ENCODE results near the gene PRRC1. TPM values are rescaled to one million over a fixed set of nuclear protein-coding genes. Genes with fewer than 3 reads are reported as not detected.

Gene PRRC1
- total RNA-seq, 1 donor from 2014 or later = 43.7 TPM

GRCh38 chr5:127514816-127515215, 2.6 kb upstream of the PRRC1 start:
- DNase-seq (ENCODE audit: low read depth) = no peak
- Histone ChIP-seq H3K27me3 (ENCODE audit: control insufficient read depth, insufficient read depth, low read length) (no peaks in the 10 kb centered on the region), H3K36me3 (ENCODE audit: control insufficient read depth, insufficient read depth, low read length) (peaks cover 2% of the 10 kb centered on the region), H3K4me3 (ENCODE audit: low read depth, low read length) (no peak overlapping the region)
- no peak for FAIRE-seq
- TF ChIP-seq CTCF (IDR thresholded peaks at IDR 0.05; ENCODE audit: insufficient read depth, low read length, severe bottlenecking) = no peak

GRCh38 chr5:127515693-127516440, 1.6 kb upstream of the PRRC1 start:
- DNase-seq (ENCODE audit: low read depth) (peak; percentile 44), FAIRE-seq (no peak)
- no peak for TF ChIP-seq CTCF (IDR thresholded peaks at IDR 0.05; ENCODE audit: insufficient read depth, low read length, severe bottlenecking)
- no peak overlapping the region for H3K4me3 ChIP-seq (ENCODE audit: low read depth, low read length)
- peaks cover 2% of the 10 kb centered on the region for H3K36me3 ChIP-seq (ENCODE audit: control insufficient read depth, insufficient read depth, low read length)
- no peaks in the 10 kb centered on the region for H3K27me3 ChIP-seq (ENCODE audit: control insufficient read depth, insufficient read depth, low read length)

- peak; percentile 11 for DNase-seq (ENCODE audit: low read depth)
- no peak for TF ChIP-seq CTCF (IDR thresholded peaks at IDR 0.05; ENCODE audit: insufficient read depth, low read length, severe bottlenecking)
Observed at GRCh38 chr5:127517110-127517479, 345 bp upstream of the PRRC1 start.

GRCh38 chr5:127518319-127518621, 830 bp downstream of the PRRC1 start:
- Histone ChIP-seq H3K4me3 (ENCODE audit: low read depth, low read length) (peak overlapping the region; percentile 99), H3K36me3 (ENCODE audit: control insufficient read depth, insufficient read depth, low read length) (peaks cover 4% of the 10 kb centered on the region), H3K27me3 (ENCODE audit: control insufficient read depth, insufficient read depth, low read length) (no peaks in the 10 kb centered on the region)
- no peak for TF ChIP-seq CTCF (IDR thresholded peaks at IDR 0.05; ENCODE audit: insufficient read depth, low read length, severe bottlenecking)
- FAIRE-seq = no peak
- peak; percentile 63 for DNase-seq (ENCODE audit: low read depth)

More at GRCh38 chr5:127517110-127517479, 345 bp upstream of the PRRC1 start:
- peaks cover 2% of the 10 kb centered on the region for H3K36me3 ChIP-seq (ENCODE audit: control insufficient read depth, insufficient read depth, low read length)
- FAIRE-seq = no peak
- H3K4me3 ChIP-seq (ENCODE audit: low read depth, low read length) = peak overlapping the region; percentile 40
- no peaks in the 10 kb centered on the region for H3K27me3 ChIP-seq (ENCODE audit: control insufficient read depth, insufficient read depth, low read length)

GRCh38 chr5:127519527-127519926, 2.1 kb downstream of the PRRC1 start:
- DNase-seq (ENCODE audit: low read depth) = no peak
- no peak for FAIRE-seq
- Histone ChIP-seq H3K4me3 (ENCODE audit: low read depth, low read length) (no peak overlapping the region), H3K36me3 (ENCODE audit: control insufficient read depth, insufficient read depth, low read length) (peaks cover 7% of the 10 kb centered on the region), H3K27me3 (ENCODE audit: control insufficient read depth, insufficient read depth, low read length) (no peaks in the 10 kb centered on the region)
- TF ChIP-seq CTCF (IDR thresholded peaks at IDR 0.05; ENCODE audit: insufficient read depth, low read length, severe bottlenecking) = no peak

Measured in bronchial epithelial cell (primary cell).